NCI-H1694 treated with DMSO at 0.1 percent for 48 hours (cell line): ENCODE results near the gene CLDN12.

Experiments
- DNase-seq: peaks from one replicate; lab custom pipeline; 2025; lab: John Stamatoyannopoulos, UW

CLDN12 gene

GRCh38 chr7:90403174-90404113, at the start of gene CLDN12:
Gene CLDN12 (plus strand): TSS chr7:90403461. CDS start chr7:90412677, 9,216 bp downstream.
- DNase-seq = peak; percentile 95

GRCh38 chr7:90383422-90383821, 19.8 kb upstream of the CLDN12 start:
- no peak for DNase-seq

GRCh38 chr7:90383861-90384260, 19.4 kb upstream of the CLDN12 start:
- no peak for DNase-seq

DNA sequence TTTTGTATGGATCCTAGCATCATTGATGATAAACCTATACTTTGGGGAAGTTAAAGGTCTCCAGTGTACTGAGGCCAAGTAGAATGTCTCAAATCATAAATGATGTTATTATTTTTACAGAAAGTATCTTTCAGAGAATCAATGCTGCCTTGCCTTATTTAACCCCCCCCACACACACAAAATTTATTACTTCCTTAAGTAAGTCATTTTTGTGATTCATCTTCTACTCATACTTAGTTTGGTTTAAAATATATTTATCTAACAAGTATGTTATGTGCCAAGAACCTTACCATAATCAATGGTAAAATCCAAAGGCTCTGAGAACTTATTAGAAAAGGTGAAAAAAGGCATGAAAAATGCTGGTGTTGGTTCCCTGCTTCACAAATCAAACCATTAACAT, 18.8 kb upstream of the CLDN12 start:
- no peak for DNase-seq

- DNase-seq = no peak
Measured at GRCh38 chr7:90387470-90388240, 15.6 kb upstream of the CLDN12 start.

DNA sequence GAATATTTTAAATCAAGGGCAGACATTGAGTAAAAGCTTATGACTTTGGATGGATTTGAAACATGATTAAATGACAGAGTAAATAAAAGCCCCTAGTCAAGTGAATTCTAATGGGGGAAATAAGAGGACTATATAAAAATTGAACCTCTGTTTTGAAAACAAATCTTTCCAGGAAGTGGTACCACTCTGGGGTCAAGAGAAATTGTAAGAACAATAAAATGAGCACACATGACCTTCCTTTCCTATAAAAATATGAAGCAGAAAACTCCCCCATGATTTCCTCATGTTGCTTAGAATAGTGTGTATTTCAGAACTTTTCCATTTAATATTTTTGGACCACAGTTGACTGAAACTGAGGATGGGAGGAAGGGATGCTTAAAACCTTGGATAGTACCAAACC, 12.3 kb upstream of the CLDN12 start:
- DNase-seq = no peak

GRCh38 chr7:90391488-90391887, 11.8 kb upstream of the CLDN12 start:
- DNase-seq = no peak

GRCh38 chr7:90396420-90396819, 6.8 kb upstream of the CLDN12 start:
- DNase-seq = no peak

DNA sequence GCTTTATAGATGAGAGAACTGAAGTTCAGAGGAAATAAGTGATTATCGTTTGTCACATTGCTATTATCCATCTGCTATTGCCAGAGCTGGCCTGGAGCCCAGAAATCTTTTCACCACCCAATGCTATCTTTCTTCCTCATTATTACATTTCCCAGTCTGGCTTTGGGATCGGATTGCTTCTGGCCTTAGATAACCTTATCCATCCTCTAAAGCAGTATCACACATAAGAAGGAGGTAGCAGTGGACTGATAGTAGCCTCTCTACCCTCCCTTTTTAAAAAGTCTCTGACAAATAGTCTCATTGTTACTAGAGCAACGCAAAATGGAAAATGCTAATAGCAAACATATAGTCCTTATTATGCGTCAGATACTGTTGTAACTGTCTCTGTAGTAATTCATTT, 1.3 kb upstream of the CLDN12 start:
- peak; percentile 97 for DNase-seq

DNA sequence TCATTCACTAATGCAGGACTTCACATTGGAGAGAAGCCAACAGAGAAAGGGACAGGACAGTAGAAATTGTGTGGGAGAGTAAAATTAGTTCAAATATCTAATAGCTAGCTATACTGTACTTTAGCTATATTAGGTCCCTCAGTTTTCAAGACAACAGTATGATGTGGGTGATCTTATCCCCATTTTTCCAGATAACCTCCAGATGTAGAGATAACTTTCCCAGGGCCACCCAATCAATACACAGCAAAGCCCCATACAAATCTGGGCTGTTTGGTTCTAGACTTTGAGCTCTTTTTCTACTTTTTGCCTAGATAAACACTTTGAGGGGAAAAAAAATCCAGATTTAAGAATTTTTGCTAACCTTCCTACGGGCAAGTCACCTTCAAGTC, 482 bp upstream of the CLDN12 start:
- DNase-seq = peak; percentile 54

- DNase-seq = no peak
Measured at GRCh38 chr7:90404777-90405176, 1.5 kb downstream of the CLDN12 start.

DNA sequence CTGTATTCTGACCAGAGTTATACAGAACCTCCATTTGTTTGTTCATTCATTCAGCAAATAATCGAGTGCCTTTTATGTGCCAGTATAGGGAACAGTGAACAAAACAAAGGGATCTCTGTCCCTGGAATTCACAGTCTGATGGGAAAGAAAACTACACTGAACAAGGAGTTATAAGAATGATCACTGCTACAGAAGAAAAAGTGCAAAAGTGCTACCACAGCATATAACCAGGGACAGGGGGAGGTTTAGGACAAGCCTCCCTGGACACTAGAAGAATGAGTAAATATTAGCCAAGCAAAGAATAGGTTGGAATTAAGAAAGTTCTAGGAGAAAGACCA, 4.2 kb downstream of the CLDN12 start:
- DNase-seq = no peak

GRCh38 chr7:90408142-90408541, 4.9 kb downstream of the CLDN12 start:
- no peak for DNase-seq

- no peak for DNase-seq
Measured at GRCh38 chr7:90409667-90410066, 6.4 kb downstream of the CLDN12 start.

GRCh38 chr7:90411510-90411909, 8.2 kb downstream of the CLDN12 start:
- no peak for DNase-seq

- no peak for DNase-seq
Measured at GRCh38 chr7:90412458-90413184, 9.4 kb downstream of the CLDN12 start.

GRCh38 chr7:90413185-90413528, 9.9 kb downstream of the CLDN12 start:
- DNase-seq = no peak

- DNase-seq = no peak
Measured at GRCh38 chr7:90421651-90422050, 18.4 kb downstream of the CLDN12 start.

DNA sequence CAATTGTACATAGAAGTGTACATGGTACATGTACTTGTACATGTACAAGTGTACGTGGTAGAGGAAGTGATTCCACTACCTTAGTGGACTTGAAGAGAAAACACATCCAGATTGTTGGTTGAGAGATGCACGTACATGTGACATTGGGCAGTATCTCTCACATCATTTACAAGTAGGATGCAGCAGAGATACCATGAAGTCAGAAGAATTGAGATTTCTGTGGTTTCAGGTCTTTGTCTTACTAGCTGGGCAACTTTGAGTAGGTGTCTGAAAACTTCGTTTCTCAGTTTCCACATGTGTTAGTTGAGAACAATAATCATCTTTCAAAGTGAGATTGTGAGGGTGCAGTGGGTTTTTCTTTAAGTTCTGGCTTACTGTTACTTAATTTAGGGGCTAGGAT, 21.5 kb downstream of the CLDN12 start:
- no peak for DNase-seq

DNA sequence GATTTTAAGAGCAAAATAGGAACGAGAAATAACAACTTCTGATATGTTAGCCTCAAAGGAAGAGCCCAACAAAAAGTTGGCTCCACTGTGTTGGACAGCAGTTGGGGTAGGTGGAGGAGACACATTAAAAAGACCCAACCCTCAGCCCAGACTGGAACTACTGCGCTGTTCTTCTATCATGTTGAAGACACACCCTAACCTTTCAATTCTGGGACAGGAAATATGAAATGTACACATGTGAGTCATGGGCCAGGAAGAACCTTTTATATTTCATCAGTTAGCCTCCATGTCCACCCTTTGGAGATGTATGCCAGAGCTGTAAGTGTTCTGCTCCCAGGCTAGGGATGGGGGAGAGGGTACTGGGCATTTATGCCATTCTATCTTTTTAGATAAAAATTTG, 22.1 kb downstream of the CLDN12 start:
- DNase-seq = no peak

DNA sequence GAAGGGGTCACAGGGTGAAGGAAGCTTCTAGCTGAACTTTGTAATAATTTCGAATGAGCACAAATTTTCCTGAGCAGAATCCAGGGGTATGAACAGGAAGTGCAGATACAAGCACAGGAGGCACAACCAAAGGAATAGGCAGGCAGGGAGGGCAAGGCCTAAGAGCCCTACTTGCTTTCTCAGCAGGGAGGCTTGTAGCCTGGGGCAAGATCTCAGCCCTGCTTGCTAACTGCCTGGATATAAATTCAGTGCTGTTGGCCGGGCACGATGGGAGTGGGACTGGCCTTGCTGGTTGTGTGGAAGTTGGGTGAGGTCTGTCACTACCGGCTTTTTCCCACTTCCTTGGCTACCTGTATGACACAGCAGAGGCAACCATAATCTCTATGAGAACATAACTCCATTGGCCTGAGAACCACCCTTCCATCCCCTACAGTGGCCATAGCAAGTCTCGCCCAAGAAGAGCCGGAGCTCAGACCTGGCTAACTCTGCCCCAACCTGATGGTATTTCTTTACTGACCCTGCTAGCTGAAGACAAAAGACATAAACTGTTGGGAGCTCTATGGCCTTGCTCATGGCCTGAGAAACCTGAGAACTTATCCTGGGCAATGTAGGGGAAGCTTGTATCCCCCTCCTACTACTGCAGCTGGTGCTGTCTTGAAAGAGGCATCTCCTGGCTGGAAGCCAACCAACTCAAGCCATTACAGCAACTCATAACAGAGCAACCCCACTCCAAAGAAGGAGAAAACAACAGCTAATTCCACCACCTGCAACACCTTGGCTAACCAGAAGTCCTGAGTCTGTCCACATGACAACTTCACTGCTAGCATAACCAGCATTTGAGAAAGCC, 27.6 kb downstream of the CLDN12 start:
- DNase-seq = no peak

- DNase-seq = no peak
Measured at GRCh38 chr7:90432752-90433151, 29.5 kb downstream of the CLDN12 start.
